Central memory CD8-positive, alpha-beta T cell (primary cell): ENCODE measurements around the gene LRRIQ3.
"Not testable (repeated sequence)": the region's sequence is repeated elsewhere in the genome, so short reads cannot be mapped to it uniquely, and the experiment has no call there.

ENCODE experiments used
- ATAC-seq: fragments of 150-1000 bp; cut with Tn5 transposase; replicated peaks from 2 replicates; pipeline ENCODE4 v1.10.0; 2022; ENCODE audit warnings: mild to moderate bottlenecking, moderate FRiP score, moderate number of reproducible peaks; ENCODE audit not compliant: poor library complexity, severe bottlenecking; ENCODE audit errors: extremely low read depth
- DNase-seq, 2 donors: peaks; one replicate each; pipeline ENCODE4 v3.0.0; 2021; ENCODE audit warnings: low spot score in 2 of 2
- H3K27ac Mint-ChIP-seq: one replicate; pipeline ENCODE4 v1.8.0; 2022; ENCODE audit warnings: low read depth, mild to moderate bottlenecking, moderate library complexity, mixed read lengths
- H3K27me3 Mint-ChIP-seq: one replicate; pipeline ENCODE4 v1.8.0; 2022; ENCODE audit warnings: mixed read lengths
- H3K36me3 Mint-ChIP-seq: one replicate; pipeline ENCODE4 v1.8.0; 2022; ENCODE audit warnings: mild to moderate bottlenecking, moderate library complexity, mixed read lengths; ENCODE audit not compliant: insufficient read depth
- H3K4me1 Mint-ChIP-seq: one replicate; pipeline ENCODE4 v1.8.0; 2022; ENCODE audit warnings: mixed read lengths
- H3K4me3 Mint-ChIP-seq: one replicate; pipeline ENCODE4 v1.8.0; 2022; ENCODE audit warnings: mild to moderate bottlenecking, moderate library complexity, mixed read lengths
- H3K9me3 Mint-ChIP-seq: one replicate; pipeline ENCODE4 v1.8.0; 2022; ENCODE audit warnings: mixed read lengths

Gene LRRIQ3

GRCh38 chr1:74197255-74197654 lies 721 bp downstream of the LRRIQ3 start:
- no peak for ATAC-seq
- H3K4me3 Mint-ChIP-seq: peak overlapping the region; percentile 88
- H3K27ac Mint-ChIP-seq: peak overlapping the region; percentile 92
- DNase-seq: no peak
- H3K9me3 Mint-ChIP-seq: no peaks in the 10 kb centered on the region
- peaks cover 16% of the 10 kb centered on the region for H3K4me1 Mint-ChIP-seq
- no peaks in the 10 kb centered on the region for H3K27me3 Mint-ChIP-seq
- peaks cover 8% of the 10 kb centered on the region for H3K36me3 Mint-ChIP-seq

GRCh38 chr1:74195339-74195738 lies 2.6 kb downstream of the LRRIQ3 start:
- no peak for ATAC-seq
- DNase-seq: no peak
- Mint-ChIP-seq H3K27me3 (no peaks in the 10 kb centered on the region), H3K36me3 (peaks cover 8% of the 10 kb centered on the region), H3K9me3 (no peaks in the 10 kb centered on the region), H3K4me3 (no peak overlapping the region), H3K4me1 (peaks cover 16% of the 10 kb centered on the region), H3K27ac (no peak overlapping the region)

GRCh38 chr1:74193908-74194307 lies 4.1 kb downstream of the LRRIQ3 start:
- no peaks in the 10 kb centered on the region for H3K9me3 Mint-ChIP-seq
- DNase-seq (no peak), ATAC-seq (no peak)
- H3K27ac Mint-ChIP-seq: no peak overlapping the region
- peaks cover 8% of the 10 kb centered on the region for H3K36me3 Mint-ChIP-seq
- peaks cover 16% of the 10 kb centered on the region for H3K4me1 Mint-ChIP-seq
- H3K27me3 Mint-ChIP-seq: no peaks in the 10 kb centered on the region
- no peak overlapping the region for H3K4me3 Mint-ChIP-seq

- no peaks in the 10 kb centered on the region for H3K36me3 Mint-ChIP-seq
- H3K27ac Mint-ChIP-seq: no peak overlapping the region
- no peaks in the 10 kb centered on the region for H3K27me3 Mint-ChIP-seq
- ATAC-seq: no peak
- no peak for DNase-seq
- H3K4me3 Mint-ChIP-seq: no peak overlapping the region
- H3K4me1 Mint-ChIP-seq: no peaks in the 10 kb centered on the region
- H3K9me3 Mint-ChIP-seq: peaks cover 3% of the 10 kb centered on the region
Measured at GRCh38 chr1:74180490-74180889, 17.5 kb downstream of the LRRIQ3 start.

- peaks cover 15% of the 10 kb centered on the region for H3K9me3 Mint-ChIP-seq
- not testable (repeated sequence) for H3K36me3 Mint-ChIP-seq, DNase-seq, H3K27ac Mint-ChIP-seq, H3K4me1 Mint-ChIP-seq, H3K4me3 Mint-ChIP-seq, H3K27me3 Mint-ChIP-seq, ATAC-seq
Measured at GRCh38 chr1:74174423-74174822, 23.6 kb downstream of the LRRIQ3 start.

- Mint-ChIP-seq H3K27me3 (no peaks in the 10 kb centered on the region), H3K4me1 (no peaks in the 10 kb centered on the region), H3K9me3 (no peaks in the 10 kb centered on the region), H3K4me3 (no peak overlapping the region), H3K36me3 (no peaks in the 10 kb centered on the region), H3K27ac (no peak overlapping the region)
- ATAC-seq: no peak
- no peak for DNase-seq
Measured at GRCh38 chr1:74162333-74162732, 35.6 kb downstream of the LRRIQ3 start.

GRCh38 chr1:74161497-74161896 lies 36.5 kb downstream of the LRRIQ3 start:
- H3K9me3 Mint-ChIP-seq: no peaks in the 10 kb centered on the region
- H3K4me3 Mint-ChIP-seq: no peak overlapping the region
- no peaks in the 10 kb centered on the region for H3K36me3 Mint-ChIP-seq
- no peaks in the 10 kb centered on the region for H3K27me3 Mint-ChIP-seq
- ATAC-seq (no peak), DNase-seq (no peak)
- no peak overlapping the region for H3K27ac Mint-ChIP-seq
- H3K4me1 Mint-ChIP-seq: no peaks in the 10 kb centered on the region

- no peaks in the 10 kb centered on the region for H3K27me3 Mint-ChIP-seq
- ATAC-seq (no peak), DNase-seq (no peak)
- H3K9me3 Mint-ChIP-seq: no peaks in the 10 kb centered on the region
- H3K4me3 Mint-ChIP-seq: no peak overlapping the region
- H3K36me3 Mint-ChIP-seq: no peaks in the 10 kb centered on the region
- H3K4me1 Mint-ChIP-seq: no peaks in the 10 kb centered on the region
- H3K27ac Mint-ChIP-seq: no peak overlapping the region
Measured at GRCh38 chr1:74160046-74160445, 37.9 kb downstream of the LRRIQ3 start.

- Mint-ChIP-seq H3K4me1 (no peaks in the 10 kb centered on the region), H3K27me3 (no peaks in the 10 kb centered on the region)
- no peak for DNase-seq
Measured at GRCh38 chr1:74145086-74145485, 52.9 kb downstream of the LRRIQ3 start.

GRCh38 chr1:74117370-74117769 lies 80.6 kb downstream of the LRRIQ3 start:
- not testable (repeated sequence) for H3K27ac Mint-ChIP-seq, H3K27me3 Mint-ChIP-seq, DNase-seq, H3K4me1 Mint-ChIP-seq, H3K36me3 Mint-ChIP-seq, H3K4me3 Mint-ChIP-seq, H3K9me3 Mint-ChIP-seq, ATAC-seq

More at GRCh38 chr1:74145086-74145485, 52.9 kb downstream of the LRRIQ3 start:
- no peaks in the 10 kb centered on the region for H3K9me3 Mint-ChIP-seq
- H3K27ac Mint-ChIP-seq: no peak overlapping the region
- no peaks in the 10 kb centered on the region for H3K36me3 Mint-ChIP-seq
- no peak overlapping the region for H3K4me3 Mint-ChIP-seq
- no peak for ATAC-seq

GRCh38 chr1:74113333-74113732 lies 84.6 kb downstream of the LRRIQ3 start:
- ATAC-seq (no peak), DNase-seq (no peak)
- H3K36me3 Mint-ChIP-seq: no peaks in the 10 kb centered on the region
- peaks cover 5% of the 10 kb centered on the region for H3K9me3 Mint-ChIP-seq
- H3K4me3 Mint-ChIP-seq: no peak overlapping the region
- H3K4me1 Mint-ChIP-seq: no peaks in the 10 kb centered on the region
- H3K27ac Mint-ChIP-seq: no peak overlapping the region
- no peaks in the 10 kb centered on the region for H3K27me3 Mint-ChIP-seq

- H3K27me3 Mint-ChIP-seq: no peaks in the 10 kb centered on the region
- ATAC-seq (no peak), DNase-seq (no peak)
- H3K4me3 Mint-ChIP-seq: no peak overlapping the region
- H3K9me3 Mint-ChIP-seq: peaks cover 5% of the 10 kb centered on the region
- H3K36me3 Mint-ChIP-seq: no peaks in the 10 kb centered on the region
- no peak overlapping the region for H3K27ac Mint-ChIP-seq
- no peaks in the 10 kb centered on the region for H3K4me1 Mint-ChIP-seq
Measured at GRCh38 chr1:74107394-74107793, 90.6 kb downstream of the LRRIQ3 start.

GRCh38 chr1:74091371-74091770 lies 106.6 kb downstream of the LRRIQ3 start:
- H3K27me3 Mint-ChIP-seq: no peaks in the 10 kb centered on the region

GRCh38 chr1:74083128-74083527 lies 114.8 kb downstream of the LRRIQ3 start:
- no peak for DNase-seq
- Mint-ChIP-seq H3K4me3 (no peak overlapping the region), H3K27ac (no peak overlapping the region), H3K9me3 (no peaks in the 10 kb centered on the region), H3K27me3 (no peaks in the 10 kb centered on the region), H3K36me3 (no peaks in the 10 kb centered on the region), H3K4me1 (no peaks in the 10 kb centered on the region)
- no peak for ATAC-seq

More at GRCh38 chr1:74091371-74091770, 106.6 kb downstream of the LRRIQ3 start:
- H3K9me3 Mint-ChIP-seq: peaks cover 11% of the 10 kb centered on the region
- no peaks in the 10 kb centered on the region for H3K4me1 Mint-ChIP-seq
- no peak overlapping the region for H3K4me3 Mint-ChIP-seq
- H3K36me3 Mint-ChIP-seq: no peaks in the 10 kb centered on the region
- ATAC-seq (no peak), DNase-seq (no peak)
- H3K27ac Mint-ChIP-seq: no peak overlapping the region
